Heart right ventricle (tissue), 16 donors: ENCODE measurements around the gene EWSR1. TPM values are rescaled to one million over a fixed set of nuclear protein-coding genes. Genes with fewer than 3 reads are reported as not detected.

Experiments
- ATAC-seq, 8 donors: fragments of 200-7000 bp; cut with Tn5 transposase; one replicate each; pipeline ENCODE4 v1.9.1; 2020; ENCODE audit warnings: mild to moderate bottlenecking in 8 of 8, moderate library complexity in 8 of 8, moderate number of reproducible peaks in 1 of 8
- DNase-seq, 2 donors: peaks; one replicate each; pipeline ENCODE4 v3.0.0-alpha.2; 2020
- H3K27ac ChIP-seq, 10 donors: fragments of 200-600 bp; sonication (generic) in 2 of 10; one replicate each; pipeline versions ENCODE4 v1.5.0 to v1.8.0; 2020 to 2022; ENCODE audit warnings: mild to moderate bottlenecking in 3 of 10
- H3K27me3 ChIP-seq, 7 donors: fragments of 200-600 bp; one replicate each; pipeline ENCODE4 v1.8.0; 2021 to 2022; ENCODE audit warnings: mild to moderate bottlenecking in 2 of 7
- H3K36me3 ChIP-seq, 9 donors: fragments of 200-600 bp; sonication (generic) in 1 of 9; one replicate each; pipeline versions ENCODE4 v1.5.0 to v1.8.0; 2020 to 2022; ENCODE audit warnings: mild to moderate bottlenecking in 2 of 9
- H3K4me1 ChIP-seq, 9 donors: fragments of 200-600 bp; sonication (generic) in 1 of 9; one replicate each; pipeline versions ENCODE4 v1.5.0 to v1.8.0; 2020 to 2022; ENCODE audit warnings: mild to moderate bottlenecking in 4 of 9
- H3K4me3 ChIP-seq, 10 donors: fragments of 200-600 bp; sonication (generic) in 2 of 10; one replicate each; pipeline versions ENCODE4 v1.5.0 to v1.8.0; 2020 to 2022; ENCODE audit warnings: mild to moderate bottlenecking in 7 of 10, moderate library complexity in 2 of 10
- H3K9me3 ChIP-seq, 11 donors: fragments of 200-600 bp in 10 of 11; sonication (generic) in 2 of 11; one replicate each; pipeline versions ENCODE4 v1.5.0 to v1.8.0; 2013 to 2022; ENCODE audit warnings: mild to moderate bottlenecking in 2 of 11, control low read depth in 1 of 11, moderate library complexity in 1 of 11
- CTCF ChIP-seq, 9 donors: fragments of 200-600 bp; sonication (generic) in 2 of 9; IDR thresholded peaks; one replicate each; pipeline versions ENCODE4 v1.5.0 to v1.8.0; 2021 to 2022; ENCODE audit warnings: antibody characterized with exemption in 9 of 9, mild to moderate bottlenecking in 5 of 9, moderate library complexity in 1 of 9
- WGBS, 2 donors: extraction: QIAGEN DNeasy Blood & Tissue Kit; methylation state at CpG; one replicate each; pipeline ENCODE4 v1.1.7; 2013; ENCODE audit warnings: inconsistent platforms in 1 of 2; 5-methylcytosine and 5-hydroxymethylcytosine counted together
- intact Hi-C, 10 donors: fragments of 100-400 bp; cut with DNase I; formaldehyde crosslinking; loops; one replicate each; pipeline versions ENCODE4 v1.11.1 to v1.14.2; 2022
- polyA plus RNA-seq, 2 donors: library from polyadenylated mRNA; stranded (reverse); fragments of 200-250 nt; gene quantifications; one replicate each; pipeline ENCODE4 v1.2.3, GENCODE V29; 2013
- total RNA-seq, 10 donors: library from RNA; stranded (reverse); fragmentation: NEBNext Ultra II Directional in 3 of 10; extraction: Animal tissue kit (Norgen Biotek cat#: 25700) in 3 of 10; gene quantifications; one replicate each; pipeline versions ENCODE4 v1.2.1 to v1.2.4, GENCODE V29; 2021 to 2023
- donor health status: Arrhythmogenic right ventricular cardiomyopathy.
- donor health status: ischemic (EF 13 %, LVEDD 7.1; RV severe dilation, severe dysfunction).
- donor health status: healthy with polysubstance abuse.
- donor health status: DM: no; HTN: yes; CAD: no.
- donor health status: DM: no; HTN: no; CAD: no.
- donor health status: ischemic (EF 25% LVEDD 6.9; RV normal size, moderate dysfunction).
- donor health status: ischemic (EF 25% LVEDD 5.7; RV mildly dilated, moderate dysfunction).
- donor health status: healthy.
- donor health status: DM: yes; HTN: yes; CAD: no.
- donor health status: Ischemic cardiomyopathy.
- donor health status: ischemic (EF 35%, LVEDD 5.7; RV mildly dilated, moderate dysfunction).
- donor health status: nonischemic (EF 11% LVEDD 7.7; RV severe dilation, severe dysfunction).
- donor health status: DM: yes; HTN: yes; CAD: no.
- donor health status: PGD.
- donor health status: ischemic (EF 29% LVEDD 5.4; RV normal size, mild dysfunction).
- donor health status: nonischemic (EF 23%, LVEDD 6.1; RV moderate dilation, normal function).

EWSR1 gene
- total and polyA plus RNA-seq, 12 donors, result 105 to 153 (median 137) TPM

DNA sequence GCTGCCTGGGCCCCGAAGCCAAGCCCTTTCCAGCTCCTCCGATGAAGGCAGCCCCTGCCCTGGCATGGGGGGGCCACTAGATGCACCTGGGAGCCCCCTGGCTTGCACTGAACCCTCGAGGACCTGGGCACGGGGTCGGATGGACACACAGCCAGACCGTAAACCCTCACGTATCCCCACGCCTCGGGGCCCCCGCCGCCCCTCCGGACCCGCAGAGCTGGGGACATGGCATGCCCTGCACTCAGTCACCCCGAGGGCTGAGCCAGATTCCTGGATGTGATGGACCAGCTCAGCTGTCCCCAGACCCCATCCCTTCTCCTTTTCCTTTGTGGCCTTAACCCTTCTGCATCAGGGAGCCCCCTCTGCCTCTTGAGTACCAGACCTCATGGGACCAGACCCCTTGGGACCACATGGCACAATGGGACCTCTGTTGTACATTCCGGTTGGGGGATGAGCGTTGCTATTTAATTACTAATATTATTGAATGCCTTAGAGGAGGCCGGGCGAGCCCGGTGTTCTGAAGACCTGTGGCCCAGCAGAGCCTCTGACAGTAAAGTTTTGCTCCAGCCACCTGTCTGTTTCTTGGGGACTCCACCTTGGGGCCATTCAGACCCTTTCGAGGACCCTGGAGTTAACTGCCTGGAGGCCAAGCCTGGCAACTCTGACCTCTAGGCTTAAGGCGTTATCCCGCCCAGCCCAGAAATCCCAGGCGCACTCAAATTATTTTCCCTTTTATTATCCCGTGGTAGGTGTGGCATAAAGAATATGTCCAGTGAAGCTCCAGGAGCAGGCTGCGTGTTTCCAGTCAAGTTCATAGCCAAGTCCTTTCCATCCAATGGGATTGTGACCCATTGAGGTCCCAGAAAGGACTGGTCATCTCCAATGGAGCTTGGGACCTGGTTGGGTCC, 44.4 kb downstream of the EWSR1 start:
- ATAC-seq (no peak), DNase-seq (no peak)
- TF ChIP-seq CTCF (IDR thresholded peaks at IDR 0.05), result no peak
- peak overlapping the region in 7 of 10 donors; percentile 93 to 98 (median 95) for H3K27ac ChIP-seq
- peaks cover 5 to 51% (median 27%) of the 10 kb centered on the region in 7 donors for H3K27me3 ChIP-seq
- intact Hi-C loops, result no loop called here
- H3K36me3 ChIP-seq, result peaks cover 0 to 12% (median 0%) of the 10 kb centered on the region in 9 donors
- H3K4me3 ChIP-seq, result no peak overlapping the region
- H3K9me3 ChIP-seq, result no peaks in the 10 kb centered on the region
- WGBS, 2 donors, result 89 to 94% methylated on average over 25 of the region's 25 CpGs
- peaks cover 52 to 82% (median 76%) of the 10 kb centered on the region in 9 donors for H3K4me1 ChIP-seq

DNA sequence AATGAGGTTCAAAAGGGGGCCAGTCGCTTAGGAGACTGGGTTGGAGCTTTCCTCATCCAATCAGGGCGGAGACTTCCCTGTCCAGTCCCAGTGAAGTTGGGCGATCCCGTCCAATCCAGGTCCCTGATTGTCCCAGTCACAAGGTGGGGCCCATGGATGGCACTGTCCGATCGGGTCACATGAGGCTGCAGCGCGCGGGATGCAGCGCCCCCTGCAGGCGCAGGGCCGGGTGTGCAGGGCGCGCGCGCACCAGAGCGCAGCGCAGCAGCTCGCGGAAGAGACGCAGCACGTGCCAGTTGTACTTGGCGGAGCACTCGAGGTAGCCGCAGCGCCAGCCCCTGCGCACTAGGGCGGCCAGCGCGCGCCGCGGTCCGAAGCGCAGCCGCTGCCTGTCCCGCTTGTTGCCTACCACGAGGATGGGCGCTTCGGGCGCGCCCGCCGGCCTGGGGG, 45.1 kb downstream of the EWSR1 start:
- intact Hi-C loops, result no loop called here
- Histone ChIP-seq H3K27ac (no peak overlapping the region), H3K4me3 (peak overlapping the region in 5 of 10 donors; percentile 2 to 54 (median 50)), H3K4me1 (peaks cover 48 to 75% (median 70%) of the 10 kb centered on the region in 9 donors), H3K27me3 (peaks cover 5 to 51% (median 27%) of the 10 kb centered on the region in 7 donors), H3K36me3 (peaks cover 0 to 12% (median 0%) of the 10 kb centered on the region in 9 donors), H3K9me3 (no peaks in the 10 kb centered on the region)
- ATAC-seq, result peak in 3 of 8 donors; percentile 2 to 5 (median 3)
- peak; percentile 37 to 77 (median 71) for TF ChIP-seq CTCF (IDR thresholded peaks at IDR 0.05)
- DNase-seq, result peak in 1 of 2 donors; percentile 52
- 19 to 25% methylated on average over 44 of the region's 44 CpGs for WGBS, 2 donors

GRCh38 chr22:29313576-29314466, 45.8 kb downstream of the EWSR1 start:
- Histone ChIP-seq H3K27me3 (peaks cover 5 to 51% (median 27%) of the 10 kb centered on the region in 7 donors), H3K36me3 (peaks cover 0 to 12% (median 0%) of the 10 kb centered on the region in 9 donors), H3K27ac (no peak overlapping the region), H3K4me1 (peaks cover 41 to 69% (median 63%) of the 10 kb centered on the region in 9 donors), H3K9me3 (no peaks in the 10 kb centered on the region), H3K4me3 (peak overlapping the region in 9 of 10 donors; percentile 2 to 54 (median 45))
- no peak for DNase-seq
- no peak for TF ChIP-seq CTCF (IDR thresholded peaks at IDR 0.05)
- intact Hi-C loops, result no loop called here
- ATAC-seq, result no peak
- WGBS, 2 donors, result 16 to 19% methylated on average over 49 to 51 of the region's 51 CpGs
